MM.1S (cell line): ENCODE data around the gene GPC3.

Experiments
- DNase-seq: peaks from one replicate; pipeline ENCODE4 v3.0.0-alpha.2; 2015
- H2AFZ ChIP-seq: fragments of 300-600 bp; sonication (generic); 2 replicates; pipeline ENCODE4 v1.6.0; 2016; ENCODE audit warnings: antibody characterized with exemption, low read length
- H3F3A ChIP-seq: fragments of 300-600 bp; sonication (generic); 2 replicates; pipeline ENCODE4 v1.6.1; 2016; ENCODE audit warnings: mild to moderate bottlenecking, antibody characterized with exemption, low read length, moderate library complexity, mixed read lengths; ENCODE audit not compliant: insufficient read depth
- H3K27ac ChIP-seq: fragments of 300-600 bp; sonication (generic); 2 replicates; pipeline ENCODE4 v1.5.1; 2016; ENCODE audit warnings: mild to moderate bottlenecking, low read length
- H3K27me3 ChIP-seq: fragments of 300-600 bp; sonication (generic); replicated peaks from 2 replicates; pipeline ENCODE4 v1.6.0; 2016; ENCODE audit warnings: low read length; ENCODE audit not compliant: insufficient read depth
- H3K36me3 ChIP-seq: fragments of 300-600 bp; sonication (generic); replicated peaks from 2 replicates; pipeline ENCODE4 v1.6.1; 2016; ENCODE audit warnings: mild to moderate bottlenecking, low read length, mixed read lengths; ENCODE audit not compliant: insufficient read depth
- H3K4me1 ChIP-seq: fragments of 300-600 bp; sonication (generic); 2 replicates; pipeline ENCODE4 v1.6.1; 2016; ENCODE audit warnings: low read length, mixed read lengths
- H3K4me2 ChIP-seq: fragments of 300-600 bp; sonication (generic); 2 replicates; pipeline ENCODE4 v1.6.0; 2016; ENCODE audit warnings: low read depth, low read length
- H3K4me3 ChIP-seq: fragments of 300-600 bp; sonication (generic); 2 replicates; pipeline ENCODE4 v1.5.1; 2016; ENCODE audit warnings: low read length, mixed read lengths
- H3K79me2 ChIP-seq: fragments of 300-600 bp; sonication (generic); 2 replicates; pipeline ENCODE4 v1.6.1; 2016; ENCODE audit warnings: mixed run types, low read length, mixed read lengths
- H3K9ac ChIP-seq: fragments of 300-600 bp; sonication (generic); 2 replicates; pipeline ENCODE4 v1.6.1; 2016; ENCODE audit warnings: low read length, mixed read lengths
- H3K9me2 ChIP-seq: fragments of 300-600 bp; sonication (generic); replicated peaks from 2 replicates; pipeline ENCODE4 v1.6.1; 2016; ENCODE audit warnings: mild to moderate bottlenecking, low read length, mixed read lengths; ENCODE audit not compliant: insufficient read depth
- H3K9me3 ChIP-seq: fragments of 300-600 bp; sonication (generic); replicated peaks from 2 replicates; pipeline ENCODE4 v1.6.1; 2016; ENCODE audit warnings: mild to moderate bottlenecking, low read length, mixed read lengths; ENCODE audit not compliant: insufficient read depth
- H4K20me1 ChIP-seq: fragments of 300-600 bp; sonication (generic); 2 replicates; pipeline ENCODE4 v1.6.1; 2016; ENCODE audit warnings: mild to moderate bottlenecking, low read length, moderate library complexity, mixed read lengths; ENCODE audit not compliant: insufficient read depth
- CTCF ChIP-seq: fragments of 300-600 bp; sonication (generic); IDR thresholded peaks from 2 replicates; pipeline ENCODE4 v1.5.1; 2016; ENCODE audit warnings: antibody characterized with exemption, low read length, mixed read lengths
- EZH2 ChIP-seq: fragments of 300-600 bp; sonication (generic); optimal IDR thresholded peaks from 2 replicates; pipeline ENCODE3; 2017; ENCODE audit warnings: low read depth, mild to moderate bottlenecking, antibody characterized with exemption, low read length, mixed read lengths
- EZH2phosphoT487 ChIP-seq: fragments of 300-600 bp; sonication (generic); IDR thresholded peaks from 2 replicates; pipeline ENCODE4 v1.6.1; 2018; ENCODE audit warnings: antibody characterized with exemption, low read length

GPC3 gene

GRCh38 chrX:133563705-133564104, 421.7 kb downstream of the GPC3 start:
- Histone ChIP-seq H3K79me2 (no peaks in the 10 kb centered on the region), H3K27ac (no peak overlapping the region), H3K36me3 (no peaks in the 10 kb centered on the region), H3F3A (no peaks in the 10 kb centered on the region), H3K4me1 (no peaks in the 10 kb centered on the region), H3K4me3 (no peak overlapping the region), H2AFZ (no peak overlapping the region), H3K9me3 (no peaks in the 10 kb centered on the region), H3K27me3 (no peaks in the 10 kb centered on the region), H3K4me2 (no peak overlapping the region), H3K9me2 (no peaks in the 10 kb centered on the region), H3K9ac (no peak overlapping the region), H4K20me1 (no peaks in the 10 kb centered on the region)
- TF ChIP-seq CTCF, result no peak
- no peak for DNase-seq

- no peaks in the 10 kb centered on the region for H3K4me1 ChIP-seq
- no peaks in the 10 kb centered on the region for H3K79me2 ChIP-seq
- TF ChIP-seq CTCF, result no peak
- no peak for TF ChIP-seq EZH2phosphoT487
- TF ChIP-seq EZH2, result no peak
- no peak overlapping the region for H3K4me2 ChIP-seq
- no peaks in the 10 kb centered on the region for H3K27me3 ChIP-seq
- H3K36me3 ChIP-seq, result no peaks in the 10 kb centered on the region
- no peak for DNase-seq
- no peaks in the 10 kb centered on the region for H3K9me3 ChIP-seq
- H3K9me2 ChIP-seq, result no peaks in the 10 kb centered on the region
- no peak overlapping the region for H3K27ac ChIP-seq
- no peaks in the 10 kb centered on the region for H4K20me1 ChIP-seq
- no peak overlapping the region for H2AFZ ChIP-seq
- no peak overlapping the region for H3K4me3 ChIP-seq
- H3F3A ChIP-seq, result no peaks in the 10 kb centered on the region
- no peak overlapping the region for H3K9ac ChIP-seq
Observed at GRCh38 chrX:133561251-133561650, 424.1 kb downstream of the GPC3 start.

- Histone ChIP-seq H4K20me1 (no peaks in the 10 kb centered on the region), H3K27ac (no peak overlapping the region), H3K4me3 (no peak overlapping the region), H3K9me3 (no peaks in the 10 kb centered on the region), H3K4me1 (no peaks in the 10 kb centered on the region), H3K27me3 (no peaks in the 10 kb centered on the region), H3K9ac (no peak overlapping the region), H3K79me2 (no peaks in the 10 kb centered on the region), H3K36me3 (no peaks in the 10 kb centered on the region), H2AFZ (no peak overlapping the region), H3K4me2 (no peak overlapping the region), H3K9me2 (no peaks in the 10 kb centered on the region), H3F3A (no peaks in the 10 kb centered on the region)
- no peak for DNase-seq
- no peak for TF ChIP-seq EZH2
- TF ChIP-seq EZH2phosphoT487, result no peak
- no peak for TF ChIP-seq CTCF
Observed at GRCh38 chrX:133559909-133560308, 425.5 kb downstream of the GPC3 start.
